ENCODE measurements around the gene TUBB. TPM values are rescaled to one million over a fixed set of nuclear protein-coding genes. Genes with fewer than 3 reads are reported as not detected.
A peak's percentile ranks its signal among the peaks of the same experiment; 100 is the strongest.

Gene TUBB
- total RNA-seq, 1 experiment from 2014 or later: 742 TPM

DNA sequence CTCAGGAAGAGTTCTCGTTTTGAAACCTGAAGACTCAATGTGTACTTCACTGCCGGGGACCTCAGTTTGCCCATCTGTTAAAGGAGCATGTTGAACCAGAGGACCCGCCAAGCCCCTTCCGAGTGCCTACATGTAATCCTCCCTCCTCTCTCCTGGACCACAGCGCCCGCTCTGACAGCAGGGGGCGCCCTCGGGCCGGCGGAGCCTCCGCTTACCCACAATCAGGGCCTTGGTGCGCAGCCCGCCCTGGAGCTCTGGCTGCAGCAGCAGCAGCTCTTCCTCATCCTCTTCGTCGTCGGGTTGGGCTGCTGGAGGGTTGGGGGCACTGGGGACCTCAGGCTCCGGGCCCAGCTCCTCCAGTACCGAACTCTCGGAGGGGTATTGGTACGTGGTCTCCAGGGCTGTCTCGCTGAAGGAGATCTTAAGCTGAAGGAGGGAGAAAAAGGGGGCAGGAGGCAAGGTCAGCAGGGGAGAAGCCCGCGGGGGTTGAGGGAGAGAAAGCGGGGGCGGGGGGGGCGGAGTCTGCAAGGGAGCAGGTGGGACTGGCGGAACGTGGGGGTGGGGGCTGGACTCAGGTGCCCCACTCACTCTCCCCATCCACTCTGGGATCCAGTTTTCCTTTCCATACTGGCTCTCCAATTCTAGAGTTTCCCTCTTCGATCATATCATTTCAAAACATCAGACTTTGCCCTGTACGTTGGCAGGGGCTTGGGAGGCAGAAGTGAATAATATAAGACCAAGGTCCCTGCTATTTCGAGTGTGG is 41.0 kb upstream of the TUBB start:
- H3K4me3 ChIP-seq (ENCODE audit: low read depth, low read length): no peak overlapping the region
- no TSS peak for BruUV-seq (replicated peaks)
- H3K27me3 Mint-ChIP-seq (ENCODE audit: insufficient read depth, unreplicated experiment): no peaks in the 10 kb centered on the region
- intact Hi-C loops (cut with micrococcal nuclease; ENCODE audit: unreplicated experiment): loop anchor here (1.0 kb wide), 2 partner anchors 38 to 43 kb away; partner anchors contain the start of gene MDC1
- H3K4me3 Mint-ChIP-seq (ENCODE audit: unreplicated experiment): no peak overlapping the region
- H3K36me3 Mint-ChIP-seq (ENCODE audit: insufficient read depth, unreplicated experiment): peaks cover 14% of the 10 kb centered on the region
- TF ChIP-seq, protein P1, sequence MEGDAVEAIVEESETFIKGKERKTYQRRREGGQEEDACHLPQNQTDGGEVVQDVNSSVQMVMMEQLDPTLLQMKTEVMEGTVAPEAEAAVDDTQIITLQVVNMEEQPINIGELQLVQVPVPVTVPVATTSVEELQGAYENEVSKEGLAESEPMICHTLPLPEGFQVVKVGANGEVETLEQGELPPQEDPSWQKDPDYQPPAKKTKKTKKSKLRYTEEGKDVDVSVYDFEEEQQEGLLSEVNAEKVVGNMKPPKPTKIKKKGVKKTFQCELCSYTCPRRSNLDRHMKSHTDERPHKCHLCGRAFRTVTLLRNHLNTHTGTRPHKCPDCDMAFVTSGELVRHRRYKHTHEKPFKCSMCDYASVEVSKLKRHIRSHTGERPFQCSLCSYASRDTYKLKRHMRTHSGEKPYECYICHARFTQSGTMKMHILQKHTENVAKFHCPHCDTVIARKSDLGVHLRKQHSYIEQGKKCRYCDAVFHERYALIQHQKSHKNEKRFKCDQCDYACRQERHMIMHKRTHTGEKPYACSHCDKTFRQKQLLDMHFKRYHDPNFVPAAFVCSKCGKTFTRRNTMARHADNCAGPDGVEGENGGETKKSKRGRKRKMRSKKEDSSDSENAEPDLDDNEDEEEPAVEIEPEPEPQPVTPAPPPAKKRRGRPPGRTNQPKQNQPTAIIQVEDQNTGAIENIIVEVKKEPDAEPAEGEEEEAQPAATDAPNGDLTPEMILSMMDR (IDR thresholded peaks at IDR 0.05; ENCODE audit: insufficient read depth in 1 of 2, low read depth in 1 of 2, low read length in 1 of 2, severe bottlenecking in 1 of 2, unreplicated experiment in 1 of 2): peak; percentile 81 to 95
- H3K27me3 ChIP-seq (replicated peaks; ENCODE audit: control insufficient read depth, insufficient read depth, low read length): no peaks in the 10 kb centered on the region
- no peaks in the 10 kb centered on the region for H3K9me3 ChIP-seq
- CTCF ChIA-PET: interaction anchor here (0.5 to 2.0 kb wide), 13 partner anchors 9 to 408 kb away, joined by 3 to 28 read pairs (median 4); partner anchors contain the start of genes MDC1 and NRM
- H3K9me3 Mint-ChIP-seq (ENCODE audit: unreplicated experiment): no peaks in the 10 kb centered on the region
- no peaks in the 10 kb centered on the region for H3K36me3 ChIP-seq (ENCODE audit: control insufficient read depth, insufficient read depth, low read length)
- POLR2A ChIA-PET: interaction anchor here (0.5 to 1.2 kb wide), 3 partner anchors 38 to 64 kb away, joined by 3 to 5 read pairs (median 4); partner anchors contain the start of gene MDC1
- H3K27ac Mint-ChIP-seq (ENCODE audit: unreplicated experiment): no peak overlapping the region
- H3K4me1 Mint-ChIP-seq (ENCODE audit: low read depth, unreplicated experiment): peaks cover 4% of the 10 kb centered on the region
- peak; percentile 68 to 86 for DNase-seq
- 0 out of 2 replicates have a peak, but pooled peaks cover 4% of the 10 kb centered on the region for H3K4me1 ChIP-seq

DNA sequence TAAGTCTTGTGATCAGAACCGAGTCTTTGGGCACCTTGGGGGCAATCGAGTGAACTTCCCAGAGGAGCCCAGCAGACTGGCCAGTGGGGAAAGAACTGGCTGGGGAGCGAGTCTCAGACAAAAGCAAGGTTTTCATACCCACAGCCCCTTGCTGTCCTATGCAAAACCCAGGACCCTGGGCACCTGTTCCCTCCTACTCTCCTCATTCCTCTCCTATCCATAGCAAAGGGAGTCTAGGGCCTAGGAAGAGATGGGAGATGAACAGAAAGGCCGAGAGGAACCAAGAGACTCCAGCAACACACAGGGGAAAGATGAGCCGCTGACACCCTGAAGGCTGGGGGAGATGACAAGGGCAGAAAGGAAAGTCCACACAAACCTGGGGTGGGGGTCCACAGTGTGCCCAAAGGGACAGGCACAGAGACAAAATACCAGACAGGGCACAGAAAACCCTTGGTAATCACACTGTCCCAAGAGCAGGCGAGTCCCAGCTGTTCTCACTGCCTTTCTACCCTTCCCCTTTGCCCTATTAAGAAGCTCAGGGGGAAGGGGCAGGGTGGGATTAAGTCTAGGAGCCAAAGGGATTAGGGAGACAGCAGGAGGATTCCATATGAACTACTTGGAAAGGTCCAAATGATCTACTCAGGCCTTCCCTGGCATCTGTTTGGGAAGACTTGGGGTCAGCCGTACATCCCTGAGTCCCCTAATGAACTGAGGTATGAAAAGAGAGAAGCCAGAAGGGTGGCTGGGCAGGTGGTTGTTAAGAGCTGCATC is 40.2 kb upstream of the TUBB start:
- Mint-ChIP-seq H3K4me1 (ENCODE audit: low read depth, unreplicated experiment) (peaks cover 6% of the 10 kb centered on the region), H3K27ac (ENCODE audit: unreplicated experiment) (no peak overlapping the region), H3K4me3 (ENCODE audit: unreplicated experiment) (no peak overlapping the region), H3K27me3 (ENCODE audit: insufficient read depth, unreplicated experiment) (no peaks in the 10 kb centered on the region), H3K9me3 (ENCODE audit: unreplicated experiment) (no peaks in the 10 kb centered on the region), H3K36me3 (ENCODE audit: insufficient read depth, unreplicated experiment) (peaks cover 14% of the 10 kb centered on the region)
- Histone ChIP-seq H3K4me1 (0 out of 2 replicates have a peak, but pooled peaks cover 4% of the 10 kb centered on the region), H3K27me3 (replicated peaks; ENCODE audit: control insufficient read depth, insufficient read depth, low read length) (no peaks in the 10 kb centered on the region), H3K36me3 (ENCODE audit: control insufficient read depth, insufficient read depth, low read length) (no peaks in the 10 kb centered on the region), H3K4me3 (ENCODE audit: low read depth, low read length) (no peak overlapping the region), H3K9me3 (no peaks in the 10 kb centered on the region)
- intact Hi-C loops (cut with micrococcal nuclease; ENCODE audit: unreplicated experiment): loop anchor here (1.0 kb wide), 2 partner anchors 37 to 42 kb away; partner anchors contain the start of gene MDC1
- ChIA-PET POLR2A (interaction anchor here (0.6 to 1.2 kb wide), 2 partner anchors 16 to 37 kb away, joined by 3 read pairs; partner anchors contain the start of gene MDC1), CTCF (interaction anchor here (0.8 to 2.0 kb wide), 5 partner anchors 8 to 407 kb away, joined by 4 to 28 read pairs (median 17); partner anchors contain the start of gene MDC1)
- TF ChIP-seq, protein P1 (IDR thresholded peaks at IDR 0.05; ENCODE audit: insufficient read depth in 1 of 2, low read depth in 1 of 2, low read length in 1 of 2, severe bottlenecking in 1 of 2, unreplicated experiment in 1 of 2): no peak
- DNase-seq: no peak
- BruUV-seq (replicated peaks): no TSS peak

DNA sequence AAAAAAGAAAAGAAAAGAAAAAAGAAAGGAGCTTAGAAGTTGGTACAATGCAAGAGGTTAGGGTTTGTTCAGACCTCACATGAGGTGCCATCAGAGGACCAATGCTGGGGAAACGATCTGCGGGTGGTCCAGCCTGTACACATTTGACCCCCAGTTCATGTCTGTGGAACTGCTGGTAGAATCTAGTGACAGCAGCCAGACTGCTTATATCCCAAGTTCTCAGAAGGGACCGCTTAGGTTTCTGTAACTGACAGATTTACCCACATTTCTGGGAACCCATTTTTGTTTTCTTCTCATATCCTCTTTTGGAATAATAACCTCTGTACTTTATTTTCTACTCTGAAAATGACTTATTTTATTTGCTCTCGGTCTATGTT is 38.4 kb upstream of the TUBB start:
- no peak overlapping the region for H3K4me3 ChIP-seq (ENCODE audit: low read depth, low read length)
- 0 out of 2 replicates have a peak, but pooled peaks cover 4% of the 10 kb centered on the region for H3K4me1 ChIP-seq
- no peak overlapping the region for H3K4me3 Mint-ChIP-seq (ENCODE audit: unreplicated experiment)
- ChIA-PET POLR2A (no interaction called here), CTCF (no interaction called here)
- intact Hi-C loops (cut with micrococcal nuclease; ENCODE audit: unreplicated experiment): no loop called here
- H3K27me3 ChIP-seq (replicated peaks; ENCODE audit: control insufficient read depth, insufficient read depth, low read length): no peaks in the 10 kb centered on the region
- TF ChIP-seq, protein P1 (IDR thresholded peaks at IDR 0.05; ENCODE audit: insufficient read depth in 1 of 2, low read depth in 1 of 2, low read length in 1 of 2, severe bottlenecking in 1 of 2, unreplicated experiment in 1 of 2): no peak
- H3K9me3 ChIP-seq: no peaks in the 10 kb centered on the region
- no peaks in the 10 kb centered on the region for H3K27me3 Mint-ChIP-seq (ENCODE audit: insufficient read depth, unreplicated experiment)
- H3K9me3 Mint-ChIP-seq (ENCODE audit: unreplicated experiment): no peaks in the 10 kb centered on the region
- no peak overlapping the region for H3K27ac Mint-ChIP-seq (ENCODE audit: unreplicated experiment)
- H3K36me3 Mint-ChIP-seq (ENCODE audit: insufficient read depth, unreplicated experiment): peaks cover 13% of the 10 kb centered on the region
- no TSS peak for BruUV-seq (replicated peaks)
- no peak for DNase-seq
- H3K4me1 Mint-ChIP-seq (ENCODE audit: low read depth, unreplicated experiment): peaks cover 13% of the 10 kb centered on the region
- no peaks in the 10 kb centered on the region for H3K36me3 ChIP-seq (ENCODE audit: control insufficient read depth, insufficient read depth, low read length)

Measured in Caco-2 (cell line).